HEK293 (cell line): Measurements from ENCODE around the gene ANO8.

Source experiments
- CTCF ChIA-PET: fragments of 350-600 bp; formaldehyde crosslinking; extraction: SDS; loops from one replicate; lab custom pipeline; 2021; ENCODE audit warnings: antibody characterized with exemption; lab: Yijun Ruan, JAX
- POLR2A ChIA-PET: fragments of 300-600 bp; formaldehyde crosslinking; extraction: SDS; loops from one replicate; lab custom pipeline; 2020; ENCODE audit warnings: antibody characterized with exemption, inconsistent platforms; lab: Yijun Ruan, JAX
- H3K27ac ChIP-seq: fragments of 200-500 bp; sonication (Bioruptor generic); 2 replicates; pipeline ENCODE4 v1.5.1; 2014; ENCODE audit warnings: low read depth, low read length, control low read depth, inconsistent platforms; ENCODE audit errors: extremely low read depth
- H3K36me3 ChIP-seq, 2 experiments: fragments of 200-500 bp in 1 of 2; sonication (Bioruptor generic) in 1 of 2; 1 replicate in 1 of 2; 2 replicates in 1 of 2; pipeline ENCODE4 v1.5.1; 2014 to 2017; ENCODE audit warnings: inconsistent platforms in 2 of 2, low read length in 2 of 2; ENCODE audit not compliant: control insufficient read depth in 2 of 2, insufficient read depth in 1 of 2
- H3K4me1 ChIP-seq: fragments of 200-500 bp; sonication (Bioruptor generic); 2 replicates; pipeline ENCODE4 v1.5.1; 2014; ENCODE audit warnings: mild to moderate bottlenecking, low read length, inconsistent platforms; ENCODE audit not compliant: control insufficient read depth, insufficient read depth
- H3K4me3 ChIP-seq: 2 replicates; pipeline ENCODE4 v1.5.1; 2011; ENCODE audit warnings: low read depth, mild to moderate bottlenecking, control low read depth, low read length, moderate library complexity
- H3K9me3 ChIP-seq: fragments of 200-500 bp; sonication (Bioruptor generic); 2 replicates; pipeline ENCODE4 v1.5.1; 2014; ENCODE audit warnings: low read depth, low read length, inconsistent platforms; ENCODE audit not compliant: control insufficient read depth, insufficient read depth
- KLF1 ChIP-seq: fragments of 450-650 bp; formaldehyde crosslinking; IDR thresholded peaks from 2 replicates; pipeline ENCODE4 v1.5.1; 2016; ENCODE audit warnings: missing biosample characterization, missing genetic modification characterization
- KLF10 ChIP-seq: fragments of 450-650 bp; IDR thresholded peaks from 2 replicates; pipeline ENCODE4 v1.5.1; 2018; ENCODE audit warnings: missing biosample characterization, mild to moderate bottlenecking, missing genetic modification characterization
- KLF16 ChIP-seq: fragments of 450-650 bp; formaldehyde crosslinking; IDR thresholded peaks from 2 replicates; pipeline ENCODE4 v1.5.1; 2017; ENCODE audit warnings: missing biosample characterization, missing genetic modification characterization
- KLF8 ChIP-seq: fragments of 450-650 bp; formaldehyde crosslinking; IDR thresholded peaks from 2 replicates; pipeline ENCODE4 v1.5.1; 2016; ENCODE audit warnings: missing biosample characterization, missing genetic modification characterization
- KLF9 ChIP-seq: fragments of 450-650 bp; formaldehyde crosslinking; IDR thresholded peaks from 2 replicates; pipeline ENCODE4 v1.5.1; 2016; ENCODE audit warnings: missing biosample characterization, missing genetic modification characterization, low read depth
- OVOL3 ChIP-seq: fragments of 450-650 bp; formaldehyde crosslinking; IDR thresholded peaks from 2 replicates; pipeline ENCODE4 v1.5.1; 2016; ENCODE audit warnings: missing biosample characterization, missing genetic modification characterization
- SCRT2 ChIP-seq: fragments of 450-650 bp; formaldehyde crosslinking; IDR thresholded peaks from 2 replicates; pipeline ENCODE4 v1.5.1; 2016; ENCODE audit warnings: missing biosample characterization, missing genetic modification characterization
- SP3 ChIP-seq: fragments of 450-650 bp; formaldehyde crosslinking; IDR thresholded peaks from 2 replicates; pipeline ENCODE4 v1.5.1; 2016; ENCODE audit warnings: missing biosample characterization, missing genetic modification characterization
- SP7 ChIP-seq: fragments of 450-650 bp; formaldehyde crosslinking; IDR thresholded peaks from 2 replicates; pipeline ENCODE4 v1.5.1; 2016; ENCODE audit warnings: missing biosample characterization, missing genetic modification characterization
- ZBTB8A ChIP-seq: fragments of 450-650 bp; formaldehyde crosslinking; IDR thresholded peaks from 2 replicates; pipeline ENCODE4 v1.5.1; 2016; ENCODE audit warnings: missing biosample characterization, missing genetic modification characterization
- ZFP41 ChIP-seq: fragments of 450-650 bp; formaldehyde crosslinking; IDR thresholded peaks from 2 replicates; pipeline ENCODE4 v1.5.1; 2016; ENCODE audit warnings: missing biosample characterization, missing genetic modification characterization, borderline replicate concordance
- ZIC2 ChIP-seq: fragments of 450-650 bp; formaldehyde crosslinking; IDR thresholded peaks from 2 replicates; pipeline ENCODE4 v1.5.1; 2016; ENCODE audit warnings: missing biosample characterization, missing genetic modification characterization
- ZNF155 ChIP-seq: fragments of 450-650 bp; formaldehyde crosslinking; IDR thresholded peaks from 2 replicates; pipeline ENCODE4 v1.5.1; 2016; ENCODE audit warnings: missing biosample characterization, missing genetic modification characterization
- ZNF174 ChIP-seq: fragments of 450-650 bp; formaldehyde crosslinking; IDR thresholded peaks from 2 replicates; pipeline ENCODE4 v1.5.0; 2017; ENCODE audit warnings: missing biosample characterization, mild to moderate bottlenecking, missing genetic modification characterization
- ZNF311 ChIP-seq: fragments of 450-650 bp; formaldehyde crosslinking; IDR thresholded peaks from 2 replicates; pipeline ENCODE4 v1.5.1; 2017; ENCODE audit warnings: missing biosample characterization, missing genetic modification characterization, borderline replicate concordance
- ZNF677 ChIP-seq: fragments of 450-650 bp; IDR thresholded peaks from 2 replicates; pipeline ENCODE4 v1.5.0; 2018; ENCODE audit warnings: missing biosample characterization, mild to moderate bottlenecking, missing genetic modification characterization, moderate library complexity
- ZSCAN30 ChIP-seq: fragments of 450-650 bp; IDR thresholded peaks from 2 replicates; pipeline ENCODE4 v1.5.1; 2018; ENCODE audit warnings: missing biosample characterization, mild to moderate bottlenecking, missing genetic modification characterization, moderate library complexity
- TF ChIP-seq, protein P1 (sequence below): fragments of 450-650 bp; formaldehyde crosslinking; IDR thresholded peaks from 2 replicates; pipeline ENCODE4 v1.5.1; 2016; ENCODE audit warnings: missing biosample characterization, missing genetic modification characterization
- TF ChIP-seq, protein P2 (sequence below): fragments of 450-650 bp; formaldehyde crosslinking; conservative IDR thresholded peaks from 2 replicates; pipeline ENCODE4 v1.5.1; 2016; ENCODE audit warnings: low read depth, missing biosample characterization, missing genetic modification characterization
- TF ChIP-seq, protein P3 (sequence below): fragments of 450-650 bp; formaldehyde crosslinking; IDR thresholded peaks from 2 replicates; pipeline ENCODE4 v1.5.1; 2016; ENCODE audit warnings: missing biosample characterization, missing genetic modification characterization, low read depth
- TF ChIP-seq, protein P4 (sequence below): fragments of 450-650 bp; formaldehyde crosslinking; IDR thresholded peaks from 2 replicates; pipeline ENCODE4 v1.5.1; 2016; ENCODE audit warnings: missing biosample characterization, missing genetic modification characterization

ANO8 gene

DNA sequence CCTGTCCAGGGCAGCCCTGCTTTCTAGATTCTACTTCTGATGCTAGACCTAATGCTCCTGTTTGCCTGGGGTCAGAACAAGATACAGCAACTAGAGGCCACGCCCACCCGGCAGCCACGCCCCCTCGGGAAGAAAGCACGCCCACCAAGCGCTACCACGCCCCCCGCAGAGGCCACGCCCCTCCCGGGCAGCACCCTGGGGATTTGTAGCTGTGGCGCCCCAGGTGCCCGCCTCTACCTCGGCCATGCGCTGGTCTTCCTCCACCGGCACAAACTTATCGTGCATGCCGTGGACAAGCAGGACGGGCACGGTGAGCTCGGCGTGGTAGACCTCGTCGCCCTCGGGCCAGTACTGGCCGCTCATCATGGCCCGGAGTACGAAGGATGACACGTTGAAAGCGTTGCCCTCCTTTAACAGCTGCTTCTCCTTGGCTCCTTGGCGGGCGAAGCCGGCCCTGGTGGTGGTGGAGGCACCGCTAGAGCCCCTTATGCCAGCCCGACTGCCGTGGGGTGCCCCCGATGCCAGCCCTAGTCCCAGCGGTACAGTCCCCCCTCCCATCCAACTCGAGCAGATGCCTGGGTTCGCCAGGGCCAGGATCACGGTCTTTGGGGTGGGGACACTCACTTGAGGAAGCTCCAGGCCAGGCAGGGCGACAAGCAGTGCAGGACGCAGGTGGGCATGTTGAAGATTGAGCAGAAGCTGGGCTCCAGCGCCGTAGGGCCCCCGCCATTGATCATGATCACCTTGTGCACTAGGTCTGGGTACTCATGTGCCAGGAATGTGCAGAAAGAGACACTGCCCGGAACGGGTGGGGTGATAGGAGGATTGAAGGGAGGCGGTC is 40.4 kb downstream of the ANO8 start:
- Histone ChIP-seq H3K9me3 (no peaks in the 10 kb centered on the region), H3K4me3 (no peak overlapping the region), H3K36me3 (peaks cover 0 to 40% of the 10 kb centered on the region in 2 experiments; a peak in 2 of 3 replicates), H3K27ac (no peak overlapping the region)
- CTCF ChIA-PET: interaction anchor here (0.6 to 1.0 kb wide), 2 partner anchors 10 to 91 kb away, joined by 4 to 5 read pairs; no protein-coding TSS in a partner anchor
- TF ChIP-seq SCRT2 (tag by site-specific recombination): no peak
- peak; percentile 43; the same call in 1 of the 2 replicates for TF ChIP-seq KLF8 (tag by site-specific recombination)
- no peak for TF ChIP-seq ZNF311
- TF ChIP-seq, protein P1, sequence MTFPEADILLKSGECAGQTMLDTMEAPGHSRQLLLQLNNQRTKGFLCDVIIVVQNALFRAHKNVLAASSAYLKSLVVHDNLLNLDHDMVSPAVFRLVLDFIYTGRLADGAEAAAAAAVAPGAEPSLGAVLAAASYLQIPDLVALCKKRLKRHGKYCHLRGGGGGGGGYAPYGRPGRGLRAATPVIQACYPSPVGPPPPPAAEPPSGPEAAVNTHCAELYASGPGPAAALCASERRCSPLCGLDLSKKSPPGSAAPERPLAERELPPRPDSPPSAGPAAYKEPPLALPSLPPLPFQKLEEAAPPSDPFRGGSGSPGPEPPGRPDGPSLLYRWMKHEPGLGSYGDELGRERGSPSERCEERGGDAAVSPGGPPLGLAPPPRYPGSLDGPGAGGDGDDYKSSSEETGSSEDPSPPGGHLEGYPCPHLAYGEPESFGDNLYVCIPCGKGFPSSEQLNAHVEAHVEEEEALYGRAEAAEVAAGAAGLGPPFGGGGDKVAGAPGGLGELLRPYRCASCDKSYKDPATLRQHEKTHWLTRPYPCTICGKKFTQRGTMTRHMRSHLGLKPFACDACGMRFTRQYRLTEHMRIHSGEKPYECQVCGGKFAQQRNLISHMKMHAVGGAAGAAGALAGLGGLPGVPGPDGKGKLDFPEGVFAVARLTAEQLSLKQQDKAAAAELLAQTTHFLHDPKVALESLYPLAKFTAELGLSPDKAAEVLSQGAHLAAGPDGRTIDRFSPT (tag by site-specific recombination): peak; percentile 70; the same call in 1 of the 2 replicates
- TF ChIP-seq OVOL3 (tag by site-specific recombination): no peak
- peak; percentile 49; the same call in 1 of the 2 replicates for TF ChIP-seq KLF16 (tag by site-specific recombination)
- TF ChIP-seq, protein P2, sequence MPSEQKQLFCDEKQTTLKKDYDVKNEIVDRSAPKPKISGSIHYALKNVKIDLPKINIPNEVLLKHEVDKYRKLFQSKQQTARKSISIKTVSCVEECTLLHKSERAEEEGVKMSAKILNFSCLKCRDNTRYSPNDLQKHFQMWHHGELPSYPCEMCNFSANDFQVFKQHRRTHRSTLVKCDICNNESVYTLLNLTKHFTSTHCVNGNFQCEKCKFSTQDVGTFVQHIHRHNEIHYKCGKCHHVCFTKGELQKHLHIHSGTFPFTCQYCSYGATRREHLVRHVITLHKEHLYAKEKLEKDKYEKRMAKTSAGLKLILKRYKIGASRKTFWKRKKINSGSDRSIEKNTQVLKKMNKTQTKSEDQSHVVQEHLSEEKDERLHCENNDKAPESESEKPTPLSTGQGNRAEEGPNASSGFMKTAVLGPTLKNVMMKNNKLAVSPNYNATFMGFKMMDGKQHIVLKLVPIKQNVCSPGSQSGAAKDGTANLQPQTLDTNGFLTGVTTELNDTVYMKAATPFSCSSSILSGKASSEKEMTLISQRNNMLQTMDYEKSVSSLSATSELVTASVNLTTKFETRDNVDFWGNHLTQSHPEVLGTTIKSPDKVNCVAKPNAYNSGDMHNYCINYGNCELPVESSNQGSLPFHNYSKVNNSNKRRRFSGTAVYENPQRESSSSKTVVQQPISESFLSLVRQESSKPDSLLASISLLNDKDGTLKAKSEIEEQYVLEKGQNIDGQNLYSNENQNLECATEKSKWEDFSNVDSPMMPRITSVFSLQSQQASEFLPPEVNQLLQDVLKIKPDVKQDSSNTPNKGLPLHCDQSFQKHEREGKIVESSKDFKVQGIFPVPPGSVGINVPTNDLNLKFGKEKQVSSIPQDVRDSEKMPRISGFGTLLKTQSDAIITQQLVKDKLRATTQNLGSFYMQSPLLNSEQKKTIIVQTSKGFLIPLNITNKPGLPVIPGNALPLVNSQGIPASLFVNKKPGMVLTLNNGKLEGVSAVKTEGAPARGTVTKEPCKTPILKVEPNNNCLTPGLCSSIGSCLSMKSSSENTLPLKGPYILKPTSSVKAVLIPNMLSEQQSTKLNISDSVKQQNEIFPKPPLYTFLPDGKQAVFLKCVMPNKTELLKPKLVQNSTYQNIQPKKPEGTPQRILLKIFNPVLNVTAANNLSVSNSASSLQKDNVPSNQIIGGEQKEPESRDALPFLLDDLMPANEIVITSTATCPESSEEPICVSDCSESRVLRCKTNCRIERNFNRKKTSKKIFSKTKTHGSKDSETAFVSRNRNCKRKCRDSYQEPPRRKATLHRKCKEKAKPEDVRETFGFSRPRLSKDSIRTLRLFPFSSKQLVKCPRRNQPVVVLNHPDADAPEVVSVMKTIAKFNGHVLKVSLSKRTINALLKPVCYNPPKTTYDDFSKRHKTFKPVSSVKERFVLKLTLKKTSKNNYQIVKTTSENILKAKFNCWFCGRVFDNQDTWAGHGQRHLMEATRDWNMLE (tag by site-specific recombination): no peak
- peak; percentile 72 for TF ChIP-seq KLF1
- peak; percentile 100 for TF ChIP-seq KLF9
- TF ChIP-seq ZFP41 (tag by site-specific recombination): no peak
- TF ChIP-seq ZBTB8A (tag by site-specific recombination): peak; percentile 18; the same call in 1 of the 2 replicates
- no peak for TF ChIP-seq SP7 (tag by site-specific recombination)
- TF ChIP-seq KLF10: peak; percentile 63; the same call in 1 of the 2 replicates
- no peak for TF ChIP-seq ZNF155 (tag by site-specific recombination)
- 0 out of 2 replicates have a peak, but pooled peaks have one; percentile 17 for TF ChIP-seq ZIC2 (tag by site-specific recombination)
- TF ChIP-seq ZNF677: no peak
- peak; percentile 76 for TF ChIP-seq SP3 (tag by site-specific recombination)
- TF ChIP-seq, all 188 proteins: peak for 9
- no peaks in the 10 kb centered on the region for H3K4me1 ChIP-seq
- POLR2A ChIA-PET: interaction anchor here (1.4 to 1.5 kb wide), 2 partner anchors 9 to 11 kb away, joined by 3 read pairs; partner anchors contain the start of genes ABHD8 and MRPL34

DNA sequence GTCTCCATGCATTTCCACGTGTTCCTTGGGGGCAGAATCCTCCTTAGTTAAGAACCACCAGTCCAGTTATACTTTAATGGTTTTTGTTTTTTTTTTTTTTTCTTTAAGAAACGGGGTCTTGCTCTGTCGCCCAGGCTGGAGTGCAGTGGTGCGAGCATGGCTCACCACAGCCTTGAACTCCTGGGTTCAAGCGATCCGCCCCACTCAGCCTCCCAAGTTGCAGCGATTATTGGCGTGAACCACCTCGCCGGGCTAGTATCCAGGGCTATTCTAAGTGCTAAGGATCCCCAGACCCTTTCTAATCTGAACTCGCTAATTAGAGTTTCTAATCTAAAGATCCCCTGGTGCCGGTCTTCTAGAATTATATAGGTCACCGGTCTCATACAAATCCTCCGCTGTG is 41.0 kb downstream of the ANO8 start:
- POLR2A ChIA-PET: interaction anchor here (0.8 to 1.4 kb wide), 2 partner anchors 12 to 40 kb away, joined by 3 to 8 read pairs; partner anchors contain the start of gene MRPL34
- CTCF ChIA-PET: interaction anchor here (0.6 to 1.8 kb wide), 5 partner anchors 10 to 137 kb away, joined by 3 to 9 read pairs (median 4); partner anchors contain the start of genes ABHD8 and MRPL34
- no peaks in the 10 kb centered on the region for H3K4me1 ChIP-seq
- no peaks in the 10 kb centered on the region for H3K9me3 ChIP-seq
- H3K36me3 ChIP-seq: peaks cover 0 to 37% of the 10 kb centered on the region in 2 experiments; a peak in 2 of 3 replicates
- H3K27ac ChIP-seq: no peak overlapping the region
- H3K4me3 ChIP-seq: no peak overlapping the region
- TF ChIP-seq ZNF174 (tag by site-specific recombination): no peak
- TF ChIP-seq, protein P3, sequence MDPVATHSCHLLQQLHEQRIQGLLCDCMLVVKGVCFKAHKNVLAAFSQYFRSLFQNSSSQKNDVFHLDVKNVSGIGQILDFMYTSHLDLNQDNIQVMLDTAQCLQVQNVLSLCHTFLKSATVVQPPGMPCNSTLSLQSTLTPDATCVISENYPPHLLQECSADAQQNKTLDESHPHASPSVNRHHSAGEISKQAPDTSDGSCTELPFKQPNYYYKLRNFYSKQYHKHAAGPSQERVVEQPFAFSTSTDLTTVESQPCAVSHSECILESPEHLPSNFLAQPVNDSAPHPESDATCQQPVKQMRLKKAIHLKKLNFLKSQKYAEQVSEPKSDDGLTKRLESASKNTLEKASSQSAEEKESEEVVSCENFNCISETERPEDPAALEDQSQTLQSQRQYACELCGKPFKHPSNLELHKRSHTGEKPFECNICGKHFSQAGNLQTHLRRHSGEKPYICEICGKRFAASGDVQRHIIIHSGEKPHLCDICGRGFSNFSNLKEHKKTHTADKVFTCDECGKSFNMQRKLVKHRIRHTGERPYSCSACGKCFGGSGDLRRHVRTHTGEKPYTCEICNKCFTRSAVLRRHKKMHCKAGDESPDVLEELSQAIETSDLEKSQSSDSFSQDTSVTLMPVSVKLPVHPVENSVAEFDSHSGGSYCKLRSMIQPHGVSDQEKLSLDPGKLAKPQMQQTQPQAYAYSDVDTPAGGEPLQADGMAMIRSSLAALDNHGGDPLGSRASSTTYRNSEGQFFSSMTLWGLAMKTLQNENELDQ (tag by site-specific recombination): no peak
- TF ChIP-seq, protein P4, sequence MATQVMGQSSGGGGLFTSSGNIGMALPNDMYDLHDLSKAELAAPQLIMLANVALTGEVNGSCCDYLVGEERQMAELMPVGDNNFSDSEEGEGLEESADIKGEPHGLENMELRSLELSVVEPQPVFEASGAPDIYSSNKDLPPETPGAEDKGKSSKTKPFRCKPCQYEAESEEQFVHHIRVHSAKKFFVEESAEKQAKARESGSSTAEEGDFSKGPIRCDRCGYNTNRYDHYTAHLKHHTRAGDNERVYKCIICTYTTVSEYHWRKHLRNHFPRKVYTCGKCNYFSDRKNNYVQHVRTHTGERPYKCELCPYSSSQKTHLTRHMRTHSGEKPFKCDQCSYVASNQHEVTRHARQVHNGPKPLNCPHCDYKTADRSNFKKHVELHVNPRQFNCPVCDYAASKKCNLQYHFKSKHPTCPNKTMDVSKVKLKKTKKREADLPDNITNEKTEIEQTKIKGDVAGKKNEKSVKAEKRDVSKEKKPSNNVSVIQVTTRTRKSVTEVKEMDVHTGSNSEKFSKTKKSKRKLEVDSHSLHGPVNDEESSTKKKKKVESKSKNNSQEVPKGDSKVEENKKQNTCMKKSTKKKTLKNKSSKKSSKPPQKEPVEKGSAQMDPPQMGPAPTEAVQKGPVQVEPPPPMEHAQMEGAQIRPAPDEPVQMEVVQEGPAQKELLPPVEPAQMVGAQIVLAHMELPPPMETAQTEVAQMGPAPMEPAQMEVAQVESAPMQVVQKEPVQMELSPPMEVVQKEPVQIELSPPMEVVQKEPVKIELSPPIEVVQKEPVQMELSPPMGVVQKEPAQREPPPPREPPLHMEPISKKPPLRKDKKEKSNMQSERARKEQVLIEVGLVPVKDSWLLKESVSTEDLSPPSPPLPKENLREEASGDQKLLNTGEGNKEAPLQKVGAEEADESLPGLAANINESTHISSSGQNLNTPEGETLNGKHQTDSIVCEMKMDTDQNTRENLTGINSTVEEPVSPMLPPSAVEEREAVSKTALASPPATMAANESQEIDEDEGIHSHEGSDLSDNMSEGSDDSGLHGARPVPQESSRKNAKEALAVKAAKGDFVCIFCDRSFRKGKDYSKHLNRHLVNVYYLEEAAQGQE (tag by site-specific recombination): no peak
- no peak for TF ChIP-seq ZNF677
- TF ChIP-seq ZSCAN30 (tag by site-specific recombination): no peak
